ENCODE data around the gene TARP.

- no peak for TF ChIP-seq CTCF (IDR thresholded peaks at IDR 0.05; ENCODE audit: insufficient read depth, low read length)
- no peak for TF ChIP-seq REST (IDR thresholded peaks at IDR 0.05; ENCODE audit: insufficient replicate concordance, low read depth)
- TF ChIP-seq GABPA (IDR thresholded peaks at IDR 0.05; ENCODE audit: low read depth) = no peak
These were observed 21.5 kb upstream of the TARP start for GRCh38 chr7:38294926-38295325.
